Vagina (tissue), 2 donors: Measurements from ENCODE around the gene EPHB1.

Experiments
- CTCF ChIP-seq, 3 experiments: fragments of 450-650 bp in 2 of 3; fragments of 200-600 bp in 1 of 3; sonication (generic) in 1 of 3; IDR thresholded peaks; one replicate each; pipeline ENCODE4 v1.5.1; 2017 to 2019; ENCODE audit warnings: antibody characterized with exemption in 3 of 3, mild to moderate bottlenecking in 2 of 3, moderate library complexity in 2 of 3
- POLR2A ChIP-seq, 2 donors: fragments of 450-650 bp; IDR thresholded peaks; one replicate each; pipeline ENCODE4 v1.6.1; 2017; ENCODE audit warnings: antibody characterized with exemption in 2 of 2, mild to moderate bottlenecking in 2 of 2, moderate library complexity in 2 of 2

- TF ChIP-seq CTCF (IDR thresholded peaks at IDR 0.05) (no peak), POLR2A (IDR thresholded peaks at IDR 0.05) (no peak)
Observed at GRCh38 chr3:134917631-134918030, 122.6 kb downstream of the EPHB1 start.
